ENCODE results near the gene SLC18A2. TPM values are rescaled to one million over a fixed set of nuclear protein-coding genes. Genes with fewer than 3 reads are reported as not detected.

The SLC18A2 gene
- total RNA-seq, 1 experiment from 2014 or later: 4.0 TPM

DNA sequence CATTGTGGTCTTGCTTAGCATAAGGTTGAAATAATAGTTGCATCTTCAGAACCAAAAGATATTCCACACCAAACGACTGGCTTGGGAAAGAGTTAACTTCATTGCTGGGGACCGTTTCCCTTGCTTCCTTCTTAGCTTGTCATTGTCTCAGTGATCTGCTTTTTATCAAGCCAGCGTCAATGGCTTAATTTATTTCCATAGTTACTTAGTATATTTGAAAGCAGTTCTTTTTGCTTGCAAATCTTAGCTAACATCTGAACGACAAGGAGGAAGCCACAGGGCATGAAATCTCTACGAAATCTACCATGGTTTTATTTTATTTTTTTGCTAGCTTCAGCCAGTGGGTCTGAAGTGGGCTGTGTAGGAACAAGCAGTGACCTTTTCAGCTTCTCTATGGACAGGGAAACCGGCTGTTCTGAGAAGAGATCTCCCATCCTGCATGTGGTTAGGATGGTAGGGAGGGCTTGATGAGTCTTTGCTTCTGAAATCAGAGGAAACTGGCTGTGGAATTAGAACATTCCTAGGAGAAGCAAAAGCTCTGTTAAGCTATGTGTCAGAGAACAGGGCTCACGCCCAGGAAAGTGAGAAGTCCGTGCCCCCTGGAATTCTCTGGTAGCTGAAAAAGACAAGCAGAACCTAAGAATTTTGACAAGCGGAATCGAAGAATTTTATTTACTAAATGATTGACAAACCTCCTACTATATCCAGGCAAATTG, 8.0 kb downstream of the SLC18A2 start:
- no peak overlapping the region for H2BK5ac ChIP-seq (ENCODE audit: insufficient read length, low read length)
- TF ChIP-seq, protein P1, sequence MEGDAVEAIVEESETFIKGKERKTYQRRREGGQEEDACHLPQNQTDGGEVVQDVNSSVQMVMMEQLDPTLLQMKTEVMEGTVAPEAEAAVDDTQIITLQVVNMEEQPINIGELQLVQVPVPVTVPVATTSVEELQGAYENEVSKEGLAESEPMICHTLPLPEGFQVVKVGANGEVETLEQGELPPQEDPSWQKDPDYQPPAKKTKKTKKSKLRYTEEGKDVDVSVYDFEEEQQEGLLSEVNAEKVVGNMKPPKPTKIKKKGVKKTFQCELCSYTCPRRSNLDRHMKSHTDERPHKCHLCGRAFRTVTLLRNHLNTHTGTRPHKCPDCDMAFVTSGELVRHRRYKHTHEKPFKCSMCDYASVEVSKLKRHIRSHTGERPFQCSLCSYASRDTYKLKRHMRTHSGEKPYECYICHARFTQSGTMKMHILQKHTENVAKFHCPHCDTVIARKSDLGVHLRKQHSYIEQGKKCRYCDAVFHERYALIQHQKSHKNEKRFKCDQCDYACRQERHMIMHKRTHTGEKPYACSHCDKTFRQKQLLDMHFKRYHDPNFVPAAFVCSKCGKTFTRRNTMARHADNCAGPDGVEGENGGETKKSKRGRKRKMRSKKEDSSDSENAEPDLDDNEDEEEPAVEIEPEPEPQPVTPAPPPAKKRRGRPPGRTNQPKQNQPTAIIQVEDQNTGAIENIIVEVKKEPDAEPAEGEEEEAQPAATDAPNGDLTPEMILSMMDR (conservative IDR thresholded peaks at IDR 0.05): no peak
- H3K56ac ChIP-seq (ENCODE audit: insufficient read length, low read depth, low read length): no peak overlapping the region
- H4K20me1 ChIP-seq (ENCODE audit: control insufficient read depth, insufficient read depth, insufficient read length): no peaks in the 10 kb centered on the region
- H3T11ph ChIP-seq (ENCODE audit: low read length): no peak overlapping the region
- no peak overlapping the region for H3K9ac ChIP-seq (ENCODE audit: extremely low read depth, insufficient read length, low read length)
- no peak overlapping the region for H3K14ac ChIP-seq (ENCODE audit: insufficient read depth, low read length)
- no peak overlapping the region for H4K8ac ChIP-seq (replicated peaks; ENCODE audit: insufficient read length, low read depth, low read length)
- Mint-ChIP-seq H3K27ac (no peak overlapping the region), H3K4me1 (peaks cover 10 to 19% of the 10 kb centered on the region in 2 experiments), H3K36me3 (ENCODE audit: insufficient read depth in 1 of 3, low read depth in 3 of 3) (no peaks in the 10 kb centered on the region; a peak in 1 of 7 replicates), H3K27me3 (ENCODE audit: low read depth) (peaks cover 28% of the 10 kb centered on the region), H3K9me3 (no peaks in the 10 kb centered on the region), H3K4me3 (no peak overlapping the region)
- H4K5ac ChIP-seq (ENCODE audit: insufficient read length, low read depth, low read length): no peak overlapping the region
- H3K79me1 ChIP-seq (ENCODE audit: insufficient read depth, low read depth, low read length, poor library complexity, severe bottlenecking): no peaks in the 10 kb centered on the region
- WGBS (ENCODE audit: extremely low coverage, insufficient read length, low lambda C conversion rate): no CpG with 5 or more reads among the region's 10 CpGs
- no peak overlapping the region for H2BK120ac ChIP-seq (ENCODE audit: low read depth, low read length, poor library complexity, severe bottlenecking)
- no peak overlapping the region for H3K18ac ChIP-seq (ENCODE audit: insufficient read length, low read depth, low read length)
- H3K23ac ChIP-seq (ENCODE audit: insufficient read length, low read depth, low read length): no peak overlapping the region
- H3K27me3 ChIP-seq (ENCODE audit: insufficient read depth, low read length): no peaks in the 10 kb centered on the region
- no peaks in the 10 kb centered on the region for H3K9me3 ChIP-seq (ENCODE audit: control insufficient read depth, low read depth, low read length)
- no peak overlapping the region for H3K4me2 ChIP-seq (ENCODE audit: insufficient read depth, insufficient read length, low read length)
- H2BK15ac ChIP-seq (ENCODE audit: low read depth, low read length): no peak overlapping the region
- H2AK5ac ChIP-seq (ENCODE audit: insufficient read length, low read length): no peak overlapping the region
- H2BK20ac ChIP-seq (ENCODE audit: low read depth, low read length, poor library complexity, severe bottlenecking): no peak overlapping the region
- DNase-seq: no peak
- no peak overlapping the region for H3K27ac ChIP-seq (ENCODE audit: insufficient read length, low read depth, low read length)
- no peaks in the 10 kb centered on the region for H3K79me2 ChIP-seq (ENCODE audit: insufficient read depth, low read length)
- H3K4ac ChIP-seq (ENCODE audit: low read depth, low read length): no peak overlapping the region
- H3K23me2 ChIP-seq (ENCODE audit: insufficient read length, low read depth, low read length, poor library complexity, severe bottlenecking): no peaks in the 10 kb centered on the region
- no peak overlapping the region for H2AFZ ChIP-seq (ENCODE audit: low read length)
- no peaks in the 10 kb centered on the region for H3K4me1 ChIP-seq (ENCODE audit: insufficient read depth, low read length)
- no peak overlapping the region for H2BK12ac ChIP-seq (ENCODE audit: insufficient read length, low read depth, low read length)
- H4K91ac ChIP-seq (ENCODE audit: insufficient read length, low read depth, low read length): no peak overlapping the region

Measured in H9 (cell line).